GM13976 (cell line): ENCODE results near the gene POLR2A.

Experiments
- DNase-seq: peaks from one replicate; pipeline ENCODE4 v3.0.0; 2012; ENCODE audit warnings: low spot score
- in situ Hi-C: fragments of 300-500 bp; cut with MboI; formaldehyde crosslinking; loops from one replicate; pipeline ENCODE4 v1.12.0; 2022; ENCODE audit warnings: low sequenced_read_pairs, mixed read lengths, inconsistent platforms; ENCODE audit not compliant: unreplicated experiment
- TF ChIP-seq, protein P1 (sequence below): IDR thresholded peaks from 2 replicates; pipeline ENCODE4 v1.5.1; 2012; ENCODE audit warnings: borderline replicate concordance, mild to moderate bottlenecking; ENCODE audit not compliant: insufficient read depth; ENCODE audit errors: extremely low read depth, missing control alignments, control extremely low read depth

POLR2A gene

GRCh38 chr17:7443499-7444485 lies 40.4 kb upstream of the POLR2A start:
- TF ChIP-seq, protein P1, sequence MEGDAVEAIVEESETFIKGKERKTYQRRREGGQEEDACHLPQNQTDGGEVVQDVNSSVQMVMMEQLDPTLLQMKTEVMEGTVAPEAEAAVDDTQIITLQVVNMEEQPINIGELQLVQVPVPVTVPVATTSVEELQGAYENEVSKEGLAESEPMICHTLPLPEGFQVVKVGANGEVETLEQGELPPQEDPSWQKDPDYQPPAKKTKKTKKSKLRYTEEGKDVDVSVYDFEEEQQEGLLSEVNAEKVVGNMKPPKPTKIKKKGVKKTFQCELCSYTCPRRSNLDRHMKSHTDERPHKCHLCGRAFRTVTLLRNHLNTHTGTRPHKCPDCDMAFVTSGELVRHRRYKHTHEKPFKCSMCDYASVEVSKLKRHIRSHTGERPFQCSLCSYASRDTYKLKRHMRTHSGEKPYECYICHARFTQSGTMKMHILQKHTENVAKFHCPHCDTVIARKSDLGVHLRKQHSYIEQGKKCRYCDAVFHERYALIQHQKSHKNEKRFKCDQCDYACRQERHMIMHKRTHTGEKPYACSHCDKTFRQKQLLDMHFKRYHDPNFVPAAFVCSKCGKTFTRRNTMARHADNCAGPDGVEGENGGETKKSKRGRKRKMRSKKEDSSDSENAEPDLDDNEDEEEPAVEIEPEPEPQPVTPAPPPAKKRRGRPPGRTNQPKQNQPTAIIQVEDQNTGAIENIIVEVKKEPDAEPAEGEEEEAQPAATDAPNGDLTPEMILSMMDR: no peak
- DNase-seq: no peak
- in situ Hi-C loops: no loop called here

GRCh38 chr17:7444682-7445618 lies 39.2 kb upstream of the POLR2A start, which contains the start of gene CHRNB1:
CHRNB1 (plus strand) TSS chr17:7445061; CDS start chr17:7445128, 67 bp downstream.
- in situ Hi-C loops: no loop called here
- TF ChIP-seq, protein P1: no peak
- peak; percentile 80 for DNase-seq

DNA sequence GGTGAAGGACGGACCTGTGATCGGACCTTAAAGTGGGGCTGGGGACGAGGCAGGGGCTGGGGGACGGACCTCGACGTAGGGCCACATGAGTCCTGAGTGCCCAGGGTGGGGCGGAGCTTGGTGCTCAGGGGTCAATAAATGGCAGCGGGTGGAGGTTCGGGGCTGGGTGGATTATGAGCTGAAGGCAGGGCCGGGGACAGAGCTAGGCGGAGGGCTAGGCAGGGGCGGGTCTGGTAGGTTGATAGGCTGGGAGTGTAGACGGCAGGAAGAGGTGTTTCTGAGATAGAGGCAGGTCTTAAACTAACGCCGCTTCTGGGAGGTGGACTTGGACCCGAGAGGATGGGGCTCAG lies 38.6 kb upstream of the POLR2A start:
- DNase-seq: peak; percentile 66

DNA sequence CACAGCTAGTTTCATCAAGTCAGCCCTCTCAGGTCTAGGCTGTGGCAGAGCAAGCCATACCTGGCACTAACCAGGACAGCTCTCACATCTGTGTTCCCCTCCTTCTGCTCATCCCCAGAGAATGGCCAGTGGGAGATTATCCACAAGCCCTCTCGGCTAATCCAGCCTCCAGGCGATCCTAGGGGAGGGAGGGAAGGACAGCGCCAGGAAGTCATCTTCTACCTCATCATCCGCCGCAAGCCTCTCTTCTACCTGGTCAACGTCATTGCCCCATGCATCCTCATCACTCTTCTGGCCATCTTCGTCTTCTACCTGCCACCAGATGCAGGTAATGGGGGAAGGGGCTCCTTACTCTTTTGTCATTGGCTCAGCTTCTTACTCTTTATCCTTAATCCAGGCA lies 35.7 kb upstream of the POLR2A start:
- TF ChIP-seq, protein P1: no peak
- in situ Hi-C loops: no loop called here
- DNase-seq: no peak

More for the DNA sequence above, 38.6 kb upstream of the POLR2A start:
- in situ Hi-C loops: no loop called here
- TF ChIP-seq, protein P1: no peak

DNA sequence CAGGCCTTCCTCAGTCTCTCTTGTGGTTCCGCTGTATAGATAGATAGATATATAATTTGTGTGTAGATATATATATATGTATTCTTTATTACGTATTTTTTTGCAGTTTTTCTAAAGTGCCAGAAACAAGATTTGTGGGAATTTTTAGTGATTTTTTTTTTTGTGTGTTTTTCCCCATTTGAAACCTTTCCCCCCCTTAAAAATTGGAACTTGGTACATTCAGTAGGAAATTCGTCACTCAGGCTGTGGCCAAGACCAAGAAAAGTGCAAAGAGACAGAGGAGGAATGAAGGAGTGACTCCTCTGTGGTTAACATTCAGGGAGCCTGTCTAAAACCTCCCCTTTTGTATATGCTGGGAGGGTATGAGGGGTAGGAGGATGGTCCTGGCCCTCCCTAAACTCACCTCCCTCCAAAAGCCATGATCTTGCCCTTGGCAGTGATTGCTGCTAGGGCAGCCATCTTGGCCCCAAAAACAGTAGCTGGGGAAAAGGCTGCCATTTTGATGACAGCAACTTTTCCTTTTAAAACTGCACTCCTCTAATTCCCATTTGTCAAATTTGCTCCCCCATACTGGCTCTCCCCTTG lies 24.1 kb upstream of the POLR2A start:
- DNase-seq: no peak
- in situ Hi-C loops: no loop called here
- TF ChIP-seq, protein P1: no peak
